Pulmonary artery endothelial cell (primary cell): Measurements from ENCODE around the gene RIGI. TPM values are rescaled to one million over a fixed set of nuclear protein-coding genes. Genes with fewer than 3 reads are reported as not detected.
"Not testable (repeated sequence)": the region's sequence is repeated elsewhere in the genome, so short reads cannot be mapped to it uniquely, and the experiment has no call there.

Source experiments
- DNase-seq: peaks from one replicate; pipeline ENCODE4 v3.0.0-alpha.2; 2011; ENCODE audit warnings: low read depth, low spot score
- total RNA-seq: library from RNA; depleted of rRNA; stranded (reverse); fragments of >200 nt; gene quantifications from 2 replicates; pipeline ENCODE4 v1.2.3, GENCODE V29; 2014

The RIGI gene
- 20.8 and 37.1 TPM in 2 replicates for total RNA-seq

DNA sequence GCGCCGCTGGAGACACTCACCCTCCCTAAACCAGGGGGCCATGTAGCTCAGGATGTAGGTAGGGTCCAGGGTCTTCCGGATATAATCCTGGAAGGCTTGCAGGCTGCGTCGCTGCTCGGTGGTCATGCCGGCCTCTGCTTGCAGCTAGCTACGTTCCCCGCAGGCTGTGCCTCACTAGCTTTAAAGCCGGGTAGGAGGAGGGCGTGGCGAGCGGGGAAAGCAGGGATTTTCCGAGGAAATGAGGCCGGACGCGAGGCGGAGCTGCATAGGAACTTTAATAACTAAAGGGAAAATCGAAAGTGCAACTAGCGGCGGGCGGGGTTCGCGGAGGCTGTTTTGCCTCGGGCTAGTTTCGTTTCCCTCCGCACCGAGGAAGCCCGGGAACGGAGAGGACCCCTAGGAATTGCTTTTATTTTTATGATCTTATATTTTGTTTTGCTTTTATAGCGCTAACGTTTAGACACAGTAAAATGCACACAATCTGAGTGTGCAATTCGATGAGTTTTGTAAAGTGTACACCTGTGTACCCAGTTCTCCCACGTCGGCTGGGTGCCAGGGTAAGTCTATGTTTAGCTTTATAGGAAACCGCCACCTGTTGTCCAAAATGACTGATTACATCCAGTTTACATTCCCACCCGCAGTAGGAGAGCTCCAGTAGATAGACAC, at the start of gene RIGI:
Gene RIGI (minus strand): TSS at position 156 of the 666 bp plus-strand sequence. CDS start 30 bp downstream, at position 126.
- DNase-seq: peak; percentile 85

DNA sequence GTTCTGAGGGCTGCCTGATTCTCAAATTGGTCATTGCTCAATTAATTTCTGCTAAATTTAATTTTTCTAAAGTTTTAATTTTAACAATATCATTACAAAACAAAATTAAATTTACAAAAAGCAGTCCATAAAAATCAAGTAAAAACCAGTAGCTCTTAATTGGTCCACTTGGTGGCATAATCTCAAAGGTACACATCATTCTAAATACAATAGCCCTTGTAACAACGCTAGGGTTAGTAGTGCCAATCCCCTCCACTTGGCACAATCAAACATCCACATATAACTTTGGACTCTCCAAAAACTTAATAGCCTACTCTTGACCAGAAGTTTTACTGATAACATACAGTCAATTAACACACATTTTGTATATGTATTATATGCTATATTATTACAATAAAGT, 48.9 kb upstream of the RIGI start:
- no peak for DNase-seq

DNA sequence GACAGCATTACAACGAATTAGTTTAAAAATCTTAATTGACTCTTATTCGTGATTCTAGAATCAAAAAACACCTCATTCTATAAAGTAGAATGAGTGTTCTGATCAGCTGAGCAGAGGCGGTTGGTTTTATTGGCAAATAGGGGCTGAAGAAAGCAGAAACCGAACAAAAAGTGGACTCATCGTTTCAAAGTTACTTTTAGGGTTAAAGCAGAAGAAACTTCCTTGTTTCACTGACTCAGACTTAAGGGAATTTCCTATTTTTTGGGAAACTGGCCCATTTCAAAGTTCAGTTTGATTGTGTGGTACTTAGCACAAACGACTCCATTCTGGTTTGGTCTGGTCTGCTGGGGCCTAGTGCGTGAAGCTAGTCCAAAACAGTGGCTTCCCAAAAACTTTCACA, 47.8 kb upstream of the RIGI start:
- no peak for DNase-seq

DNA sequence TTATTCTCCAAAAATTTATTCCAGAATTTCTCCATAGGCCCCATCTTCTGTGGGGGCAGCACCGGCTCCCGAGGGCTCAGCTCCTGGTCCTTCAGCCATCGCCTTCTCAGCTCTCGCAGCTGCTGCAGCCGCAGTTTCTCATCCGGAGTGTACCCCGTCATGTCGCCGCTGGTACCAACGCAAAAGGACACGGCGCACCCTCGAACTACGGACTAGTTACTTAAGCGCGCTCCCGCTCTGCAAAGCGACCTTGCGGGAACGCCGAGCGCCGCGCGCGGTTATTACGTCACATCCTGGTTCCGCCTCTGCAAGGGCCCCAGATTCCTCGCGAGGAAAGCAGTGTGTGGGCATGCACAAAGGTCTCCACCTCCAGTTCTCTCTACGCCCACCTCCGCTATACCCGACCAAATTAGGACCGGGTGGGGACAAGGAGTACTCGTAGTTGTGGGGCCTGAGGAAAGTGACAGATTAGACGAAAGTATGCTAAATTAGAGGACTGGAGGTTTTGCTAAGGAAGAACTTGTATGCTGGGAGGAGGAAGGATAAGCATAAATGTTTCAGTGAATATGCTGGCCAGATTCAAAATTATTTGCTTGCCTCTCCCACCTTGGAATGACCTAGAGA, 47.0 kb upstream of the RIGI start, which contains the start of gene NDUFB6:
Gene NDUFB6 (minus strand): TSS at position 260 of the 624 bp plus-strand sequence. CDS start 99 bp downstream, at position 161.
- DNase-seq: peak; percentile 69

DNA sequence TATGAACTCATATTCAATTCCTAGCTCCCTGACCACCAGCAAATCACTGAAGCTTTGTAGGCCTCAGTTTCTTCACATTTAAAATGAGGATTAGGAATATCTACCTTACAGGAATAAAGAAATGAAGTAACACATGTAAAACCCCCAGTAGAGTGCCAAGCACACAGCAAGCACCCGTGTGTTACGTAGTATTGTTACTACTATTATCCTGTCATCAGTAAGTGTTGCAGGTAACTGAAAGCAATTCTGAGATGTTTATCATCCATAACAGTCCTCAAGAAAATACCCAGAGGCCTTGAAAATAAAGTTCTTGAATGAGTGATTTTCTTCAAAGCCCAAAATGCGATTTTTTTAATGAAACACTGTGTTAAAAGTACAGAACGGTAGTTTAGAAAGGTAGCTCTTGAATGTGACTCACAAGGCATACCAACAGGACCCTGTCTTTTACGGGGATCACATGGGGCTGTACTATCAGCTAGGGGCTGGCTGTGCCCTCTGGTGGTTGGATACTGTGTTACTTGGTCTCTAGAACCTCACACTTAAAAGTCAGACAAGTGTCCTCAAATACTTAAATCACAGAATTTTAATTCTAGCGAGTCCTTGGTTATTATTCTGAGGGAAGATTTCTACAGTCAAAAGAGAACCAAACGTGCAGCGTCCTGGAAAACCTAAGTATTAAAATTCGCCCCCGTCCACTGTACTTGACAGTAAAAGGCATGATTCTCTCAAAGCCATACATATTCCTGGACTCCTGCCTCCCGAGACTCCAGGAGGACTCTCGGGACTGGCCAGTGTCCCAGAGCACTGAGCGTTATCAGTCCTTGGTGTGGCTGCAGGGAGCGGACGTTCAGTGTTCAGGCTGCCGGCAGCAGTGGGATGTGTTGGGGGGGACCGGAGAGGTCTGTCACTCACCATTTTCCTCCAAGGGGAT, 46.2 kb upstream of the RIGI start:
- no peak for DNase-seq

DNA sequence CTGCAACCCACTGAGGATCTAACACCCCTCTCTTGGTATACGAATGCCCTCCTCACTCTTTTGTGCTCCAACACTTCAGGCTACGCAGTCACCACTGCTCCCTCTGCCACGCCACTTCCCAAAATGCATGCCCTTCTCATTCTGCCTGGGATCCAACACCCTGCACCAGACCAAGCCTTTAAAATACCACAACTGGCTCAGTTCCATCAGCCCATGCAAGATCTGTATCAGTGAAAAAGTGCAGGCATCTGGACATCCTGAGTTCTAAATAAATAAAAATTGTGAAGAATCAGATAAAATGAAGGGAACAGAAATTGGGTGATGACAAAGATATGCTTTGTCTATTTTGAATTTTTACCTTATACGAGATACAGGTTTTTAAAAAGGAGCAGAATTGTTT, 44.3 kb upstream of the RIGI start:
- DNase-seq: no peak

DNA sequence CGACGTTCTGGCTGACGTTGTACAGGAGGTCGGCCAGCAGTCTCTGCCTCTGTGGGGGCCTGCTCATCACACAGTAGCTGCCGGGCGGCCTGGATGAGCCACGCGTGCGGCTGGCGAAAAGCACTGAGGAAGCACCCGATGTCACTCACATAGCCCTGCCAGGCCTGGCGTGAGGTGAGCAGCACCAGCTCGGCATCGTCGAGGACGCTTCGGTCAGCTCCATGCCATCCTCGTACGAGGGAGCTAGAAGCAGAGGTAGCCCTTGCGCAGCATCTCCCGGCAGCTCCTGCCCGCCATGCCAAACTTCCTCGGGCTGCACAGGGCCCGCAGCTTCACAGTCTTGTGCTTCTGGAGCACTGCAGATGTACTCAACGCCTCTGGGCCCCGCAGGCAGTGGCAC, 40.8 kb upstream of the RIGI start:
- DNase-seq: no peak

DNA sequence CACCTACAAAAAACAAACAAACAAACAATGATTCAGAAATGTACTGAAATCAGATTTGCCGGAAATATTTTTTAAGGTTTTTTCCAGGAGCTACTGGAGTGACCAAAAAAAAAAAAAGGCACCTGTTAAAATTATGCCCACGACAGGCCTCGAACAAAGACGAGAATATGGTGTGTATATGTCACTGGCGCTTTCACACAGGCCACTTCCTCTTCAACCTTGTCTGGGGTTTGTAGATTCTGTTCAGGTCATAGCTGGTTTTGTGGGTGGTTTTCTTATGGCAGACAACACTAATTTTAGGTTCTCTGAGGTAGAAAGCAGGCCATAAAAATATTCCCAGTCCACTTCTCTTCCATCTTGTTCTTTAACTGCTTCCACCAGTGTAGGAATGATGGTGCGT, 40.0 kb upstream of the RIGI start:
- no peak for DNase-seq

DNA sequence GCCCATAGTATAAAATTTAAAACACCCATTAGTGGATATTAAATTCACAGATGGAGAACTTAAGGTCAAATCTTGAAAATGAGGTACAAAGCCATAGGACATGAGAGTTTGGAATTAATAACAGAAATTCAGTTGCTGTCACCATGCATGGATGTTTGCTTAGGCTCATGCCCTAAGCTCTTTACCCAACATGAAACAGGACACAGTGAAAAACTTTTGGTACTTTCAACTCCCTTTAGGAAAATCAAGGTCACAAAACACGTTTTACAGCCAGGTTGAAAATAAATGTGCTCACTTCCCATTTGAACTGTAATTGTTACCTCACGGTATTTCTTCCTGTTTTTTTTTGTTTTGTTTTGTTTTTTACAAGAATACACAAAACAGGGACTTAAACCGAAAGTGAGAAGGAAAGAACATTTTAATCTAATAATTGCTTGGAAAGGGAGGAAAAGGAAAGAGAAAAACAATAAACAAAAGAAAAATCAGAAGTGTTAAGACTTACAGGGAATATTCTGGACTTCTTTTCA, 32.5 kb upstream of the RIGI start:
- no peak for DNase-seq

DNA sequence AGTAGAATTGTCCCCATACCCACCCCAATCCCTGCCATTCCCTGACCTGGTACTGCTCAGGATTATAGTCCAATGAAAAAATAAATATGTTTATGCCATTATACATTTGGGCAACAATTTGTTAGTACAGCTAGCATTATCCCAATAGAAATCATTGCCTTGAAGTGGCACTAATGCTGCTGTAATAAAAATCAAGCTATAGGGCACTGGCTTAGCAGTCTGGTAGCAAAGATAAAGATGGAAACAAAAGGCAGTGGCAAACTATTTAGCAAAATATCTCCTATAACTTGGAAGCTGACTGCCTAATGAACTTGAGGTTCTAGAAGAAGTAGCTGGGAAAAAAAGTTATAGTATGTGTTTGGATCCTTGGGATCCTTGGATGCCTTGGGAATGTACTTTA, 28.6 kb upstream of the RIGI start:
- no peak for DNase-seq

DNA sequence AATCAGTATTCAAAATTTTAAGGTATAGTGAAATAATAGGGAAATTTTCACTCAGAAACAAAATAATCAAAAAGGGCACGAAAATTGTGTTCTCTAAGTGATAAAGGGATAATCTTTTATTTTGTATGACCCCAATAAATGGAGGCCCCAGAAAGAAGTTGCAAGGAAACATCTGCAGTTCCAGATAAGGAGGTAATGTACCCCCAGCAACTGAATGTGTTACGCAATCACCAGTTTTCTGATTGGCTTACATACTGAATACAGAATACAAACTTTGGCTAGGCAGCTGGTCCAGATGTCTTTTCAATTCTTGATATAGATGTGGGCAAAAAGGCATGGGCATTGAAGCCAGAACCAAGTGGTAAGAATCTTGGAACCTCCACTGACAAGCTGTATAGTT, 28.1 kb upstream of the RIGI start:
- DNase-seq: no peak

DNA sequence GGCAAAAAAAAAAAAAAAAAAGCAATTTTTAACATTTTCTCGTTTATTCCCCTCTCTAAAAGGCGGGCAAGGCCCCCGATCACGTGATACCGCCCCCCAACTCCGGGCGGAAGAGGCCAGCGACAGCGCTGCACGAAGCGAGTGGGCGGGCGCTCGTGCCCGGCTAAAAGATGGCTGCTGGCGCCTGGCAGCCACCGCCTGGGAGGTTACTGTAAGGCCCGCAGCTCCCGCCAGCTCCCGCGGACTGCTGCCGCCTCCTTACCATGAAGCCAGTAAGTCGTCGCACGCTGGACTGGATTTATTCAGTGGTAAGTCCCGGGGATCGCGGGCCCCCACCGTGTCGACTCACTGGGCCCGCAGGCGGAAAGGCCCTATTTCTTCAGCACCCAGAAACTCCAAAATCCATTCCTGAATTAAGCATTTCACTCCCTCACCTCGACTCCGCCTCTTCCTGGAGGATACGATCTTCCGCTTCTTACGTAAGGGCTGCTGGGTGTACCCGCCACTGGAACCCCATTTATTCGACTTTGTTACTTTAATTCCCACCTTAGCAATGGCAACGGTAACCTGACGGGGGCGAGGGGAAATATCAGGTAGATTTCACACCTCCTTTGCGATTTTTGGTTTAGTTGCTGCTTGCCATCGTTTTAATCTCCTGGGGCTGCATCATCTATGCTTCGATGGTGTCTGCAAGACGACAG, 26.3 kb upstream of the RIGI start, which contains the start of the genes SMIM27 and TOPORS:
Gene SMIM27 (plus strand): TSS at position 156 of the 701 bp plus-strand sequence. CDS start 108 bp downstream, at position 264.
Gene TOPORS (minus strand): TSS at position 415 of the 701 bp plus-strand sequence. CDS start 150 bp downstream, at position 265.
- DNase-seq: peak; percentile 68

DNA sequence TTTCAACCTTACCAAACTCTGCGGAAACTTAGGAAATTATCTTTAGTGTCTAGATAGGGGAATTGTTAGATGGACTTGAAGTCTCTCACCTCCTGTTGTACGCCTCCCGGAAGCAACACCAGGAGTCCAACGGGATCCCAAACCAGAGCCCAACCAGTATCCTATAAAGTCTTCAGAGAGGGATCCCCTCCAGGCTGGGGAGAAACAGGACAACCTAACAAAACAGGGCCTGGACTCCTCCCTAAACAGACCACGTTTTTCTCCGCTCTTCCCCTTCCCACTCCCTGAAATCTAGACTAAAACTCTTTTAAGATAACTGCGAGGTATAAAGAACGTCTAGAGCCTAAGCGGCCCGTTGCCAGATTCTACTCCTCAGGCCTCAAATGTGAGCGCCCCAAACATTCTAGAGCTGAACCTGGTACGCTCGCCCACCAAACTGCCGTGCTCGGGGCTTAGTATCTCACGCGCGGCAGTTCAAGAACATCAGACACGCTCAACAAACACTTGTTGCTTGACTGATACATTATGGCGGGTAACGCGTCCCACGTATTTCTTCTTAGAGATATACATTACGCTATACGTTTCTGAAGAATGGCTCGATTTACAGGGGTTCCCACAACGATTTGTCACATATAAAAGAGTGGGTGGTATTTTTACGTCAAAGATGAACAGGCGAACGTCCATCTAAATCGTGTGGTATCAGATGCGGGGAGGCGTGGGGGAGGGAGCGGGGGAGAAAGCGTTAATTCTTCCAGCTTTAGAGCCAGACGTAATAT, 25.5 kb upstream of the RIGI start:
- no peak for DNase-seq

DNA sequence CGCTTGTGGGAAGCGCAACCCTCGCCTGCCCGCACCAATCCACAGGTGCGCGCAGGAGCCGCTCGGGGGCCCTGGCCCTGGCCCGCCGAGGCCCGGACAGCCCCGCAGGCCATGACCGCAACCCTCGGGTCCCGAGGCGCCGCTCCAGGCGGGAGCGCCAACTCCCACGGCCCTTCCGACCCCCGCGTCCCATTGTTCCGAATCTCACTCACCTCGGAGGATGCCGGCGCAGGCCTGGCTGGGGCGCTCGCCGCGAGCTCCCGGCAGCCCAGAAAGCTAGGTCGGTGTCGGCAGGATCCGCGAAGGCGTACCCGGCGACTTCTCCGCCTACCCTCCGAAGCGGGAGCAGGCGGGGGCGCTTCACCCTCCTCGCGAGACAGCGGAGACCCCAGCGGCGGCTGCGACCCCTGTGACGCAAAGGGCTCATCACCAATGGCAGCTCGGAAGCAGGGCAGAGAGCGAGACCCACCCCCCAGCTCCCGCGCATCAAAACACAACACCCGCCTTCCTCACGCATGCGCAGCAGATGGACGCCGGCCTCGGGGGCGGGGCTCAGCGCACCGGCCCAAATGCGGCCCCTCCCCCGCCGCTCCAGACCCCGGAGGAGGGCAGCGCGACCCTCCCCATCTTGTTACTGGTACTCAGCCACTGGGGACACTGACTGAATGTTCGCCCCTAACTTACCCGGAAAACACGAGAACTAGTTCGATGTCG, 24.7 kb upstream of the RIGI start:
- DNase-seq: peak; percentile 79

DNA sequence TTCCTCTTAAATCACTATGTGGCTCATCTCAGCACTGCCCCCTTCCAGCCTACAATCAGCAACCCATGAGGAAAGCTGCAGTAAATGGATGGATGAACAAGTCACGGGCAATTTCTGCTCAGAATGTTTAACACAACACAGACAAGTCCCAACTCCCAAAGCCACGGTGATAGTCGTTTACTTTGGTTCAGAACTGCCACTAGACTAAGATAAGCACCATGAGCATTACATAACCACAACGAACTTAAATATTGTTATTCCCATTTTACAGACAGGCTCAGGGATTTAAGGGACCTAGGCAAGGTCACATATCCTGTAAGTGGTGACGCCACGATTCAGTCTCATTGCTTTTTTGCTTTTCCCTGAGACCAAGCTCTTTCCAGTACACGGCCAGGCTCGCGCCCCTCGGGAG, 24.2 kb upstream of the RIGI start:
- DNase-seq: no peak

DNA sequence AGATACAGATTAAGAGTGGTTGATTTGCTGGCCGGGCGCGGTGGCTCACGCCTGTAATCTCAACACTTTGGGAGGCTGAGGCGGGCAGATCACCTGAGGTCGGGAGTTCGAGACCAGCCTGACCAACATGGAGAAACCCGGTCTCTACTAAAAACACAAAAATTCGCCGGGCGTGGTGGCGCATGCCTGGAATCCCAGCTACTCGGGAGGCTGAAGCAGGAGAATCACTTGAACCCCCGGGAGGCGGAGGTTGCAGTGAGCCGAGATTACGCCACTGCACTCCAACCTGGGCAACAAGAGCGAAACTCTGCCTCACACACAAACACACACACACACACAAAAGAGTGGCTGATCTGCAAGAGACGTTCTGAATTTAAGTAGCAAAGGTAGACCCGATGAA, 22.2 kb upstream of the RIGI start:
- DNase-seq: not testable (repeated sequence)

DNA sequence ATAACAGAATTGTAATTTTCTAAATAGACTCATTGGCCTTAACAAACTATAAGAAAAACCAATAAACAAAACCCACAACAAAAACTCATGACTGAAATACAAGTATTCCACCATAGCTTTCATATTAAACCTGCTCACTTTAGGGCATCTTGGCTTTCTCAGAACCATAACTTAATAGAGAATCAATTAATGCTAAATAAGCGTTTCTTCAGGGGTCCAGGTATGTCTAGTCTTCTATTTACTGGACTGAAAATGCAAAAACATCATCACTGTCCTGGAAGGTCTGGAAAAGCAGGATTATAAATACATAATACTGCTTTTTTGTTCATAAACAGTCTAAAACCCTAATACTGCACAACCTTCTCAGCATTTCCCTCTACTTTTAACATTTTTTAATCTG, 19.9 kb upstream of the RIGI start:
- DNase-seq: no peak

DNA sequence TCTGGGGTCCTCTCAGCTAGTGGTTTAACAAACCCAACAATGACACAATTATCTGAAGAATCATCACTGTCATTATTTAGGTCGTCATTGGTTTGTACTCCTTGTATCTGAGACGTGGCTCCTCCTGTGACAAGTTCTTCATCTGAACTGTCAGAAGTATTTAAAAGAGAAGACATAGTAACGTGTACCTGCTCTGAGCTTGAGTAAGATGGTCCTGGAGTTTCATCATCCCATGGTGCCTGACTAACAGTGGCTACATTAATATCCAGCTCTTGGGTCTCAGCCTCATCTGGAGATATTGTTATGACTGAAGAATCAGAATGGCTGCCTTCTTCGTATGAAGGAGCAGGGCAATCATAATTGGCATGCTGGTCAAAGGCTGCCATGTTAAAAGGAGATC, 17.1 kb upstream of the RIGI start:
- no peak for DNase-seq

DNA sequence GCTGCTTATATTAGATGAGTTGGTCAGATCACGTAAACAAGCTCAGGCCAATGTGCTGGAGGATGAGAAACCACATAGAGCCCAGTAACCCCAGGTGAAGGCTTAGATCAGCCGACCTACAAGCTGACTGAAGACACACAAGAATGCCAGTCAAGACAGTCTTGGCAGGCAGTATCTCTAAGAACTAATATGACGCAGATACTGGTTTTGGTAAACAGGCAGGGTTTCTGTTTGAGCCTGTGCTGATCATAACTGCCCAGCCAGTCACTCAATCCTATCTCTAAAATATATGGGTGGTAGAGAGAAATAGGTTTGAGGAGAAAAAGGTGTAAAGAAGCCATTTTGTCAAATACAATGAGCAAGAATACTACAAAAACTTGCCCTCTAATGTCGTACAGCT, 7.8 kb upstream of the RIGI start:
- DNase-seq: no peak

DNA sequence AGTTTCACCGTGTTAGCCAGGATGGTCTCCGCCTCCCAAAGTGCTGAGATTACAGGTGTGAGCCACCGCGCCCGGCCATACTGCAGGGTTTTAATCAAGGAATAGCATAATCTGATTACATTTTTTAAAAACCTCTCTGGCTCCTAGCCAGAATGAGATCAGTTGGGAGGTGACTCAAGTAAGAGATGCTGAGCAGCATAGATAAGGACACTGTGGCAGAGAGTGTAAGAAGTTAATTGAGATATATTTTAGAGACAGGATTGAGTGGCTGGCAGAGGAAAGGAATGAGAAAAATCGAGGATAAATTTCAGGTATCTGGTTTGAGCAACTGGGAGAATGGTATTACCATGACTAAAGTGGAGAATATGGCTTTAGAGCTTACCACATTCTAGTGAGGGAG, 7.3 kb upstream of the RIGI start:
- DNase-seq: no peak
